HG02642 (cell line): ENCODE results near the gene MMP23B.

Experiments used
- ATAC-seq: cut with Tn5 transposase; IDR thresholded peaks from one replicate; pipeline ENCODE4 v1.9.1; 2021; ENCODE audit warnings: mild to moderate bottlenecking; ENCODE audit not compliant: unreplicated experiment, poor library complexity

MMP23B gene

DNA sequence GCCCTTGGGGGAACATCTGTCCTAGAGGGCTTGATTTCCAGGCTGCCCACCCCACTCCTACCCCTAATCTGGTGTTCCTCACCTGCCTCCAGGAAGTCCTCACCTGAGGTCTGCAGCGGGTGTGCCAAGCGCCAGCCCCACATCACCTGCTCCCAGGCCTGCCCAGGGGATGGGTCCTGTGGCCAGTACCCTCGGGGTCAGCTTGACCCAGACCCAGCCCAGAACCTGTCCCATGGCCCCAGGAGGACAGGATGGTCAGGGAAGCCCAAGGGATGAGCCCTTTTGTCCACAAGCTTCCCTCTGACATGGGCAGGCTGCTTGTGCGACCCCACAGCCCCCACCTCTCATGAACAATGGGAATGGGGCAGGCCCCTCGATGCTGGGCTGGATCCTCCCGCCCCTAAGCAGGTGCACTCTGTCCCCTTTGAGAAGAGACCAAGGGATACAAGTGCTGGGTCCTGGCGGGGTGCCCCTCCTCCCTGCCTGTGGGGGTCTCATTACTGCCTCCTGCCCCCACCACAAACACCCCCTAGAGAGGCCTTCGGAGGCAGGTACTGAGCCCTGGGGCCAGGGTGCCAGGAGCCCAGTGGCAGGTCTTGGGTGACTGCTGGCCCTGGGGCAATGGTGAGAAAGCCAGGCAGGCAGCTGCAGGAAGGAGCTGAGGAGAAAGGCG is 13.4 kb upstream of the MMP23B start:
- ATAC-seq = no peak

DNA sequence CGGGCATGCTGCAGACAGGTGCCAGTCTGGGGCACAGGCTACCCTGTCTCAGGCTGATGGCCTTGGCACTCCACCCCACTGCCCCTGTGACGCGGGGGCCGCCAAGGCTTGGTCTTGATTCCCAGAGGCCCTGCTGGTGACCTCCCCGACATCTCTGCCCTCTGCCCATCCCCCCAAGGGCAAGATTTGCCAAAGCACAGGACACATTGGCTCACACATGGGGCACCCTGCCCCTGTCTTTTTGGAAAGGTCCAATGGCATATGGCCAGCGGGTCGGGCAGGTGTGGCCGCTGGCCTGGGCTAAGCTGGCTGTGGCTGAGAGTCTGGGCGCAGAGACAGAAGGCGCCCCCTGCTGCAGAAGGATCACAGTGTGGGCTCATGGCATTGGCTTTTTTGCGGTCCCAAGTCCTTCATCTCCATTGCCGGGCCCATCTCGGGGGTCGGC is 12.0 kb upstream of the MMP23B start:
- ATAC-seq = no peak

DNA sequence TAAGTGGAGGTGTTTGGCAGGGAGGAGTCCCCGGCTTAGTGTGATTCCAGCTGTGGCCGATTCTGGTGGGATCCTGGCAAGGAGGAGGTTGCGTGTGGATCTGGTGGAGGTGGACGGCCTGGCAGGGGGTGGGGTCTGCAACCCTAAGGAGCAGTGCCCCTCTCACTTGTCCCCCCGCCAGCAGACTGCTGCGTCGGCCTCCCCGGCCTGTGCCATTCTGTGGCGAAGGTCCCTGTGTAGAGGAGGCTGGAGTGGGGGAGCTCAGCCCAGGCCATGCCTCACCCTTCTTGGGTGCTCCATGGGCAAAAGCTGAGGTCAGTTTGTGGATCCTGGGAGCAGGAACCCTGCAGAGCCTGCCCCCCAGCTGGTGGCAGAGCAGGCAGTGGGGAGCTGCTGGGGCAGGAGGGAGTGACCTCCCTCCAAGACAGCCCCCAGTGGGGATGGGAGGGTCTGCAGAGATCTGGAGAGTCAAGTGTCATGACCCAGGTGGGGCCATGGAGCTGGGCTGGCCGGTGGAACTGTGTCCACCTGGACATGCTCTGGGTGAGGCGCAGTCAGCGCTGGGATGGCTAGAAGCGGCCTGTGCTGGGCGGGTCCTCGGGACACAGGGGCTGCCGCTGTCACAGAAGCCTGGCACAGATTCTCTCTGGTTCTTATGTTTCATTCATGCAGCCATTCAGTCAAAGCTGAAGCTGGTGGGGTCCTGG is 11.4 kb upstream of the MMP23B start:
- no peak for ATAC-seq

DNA sequence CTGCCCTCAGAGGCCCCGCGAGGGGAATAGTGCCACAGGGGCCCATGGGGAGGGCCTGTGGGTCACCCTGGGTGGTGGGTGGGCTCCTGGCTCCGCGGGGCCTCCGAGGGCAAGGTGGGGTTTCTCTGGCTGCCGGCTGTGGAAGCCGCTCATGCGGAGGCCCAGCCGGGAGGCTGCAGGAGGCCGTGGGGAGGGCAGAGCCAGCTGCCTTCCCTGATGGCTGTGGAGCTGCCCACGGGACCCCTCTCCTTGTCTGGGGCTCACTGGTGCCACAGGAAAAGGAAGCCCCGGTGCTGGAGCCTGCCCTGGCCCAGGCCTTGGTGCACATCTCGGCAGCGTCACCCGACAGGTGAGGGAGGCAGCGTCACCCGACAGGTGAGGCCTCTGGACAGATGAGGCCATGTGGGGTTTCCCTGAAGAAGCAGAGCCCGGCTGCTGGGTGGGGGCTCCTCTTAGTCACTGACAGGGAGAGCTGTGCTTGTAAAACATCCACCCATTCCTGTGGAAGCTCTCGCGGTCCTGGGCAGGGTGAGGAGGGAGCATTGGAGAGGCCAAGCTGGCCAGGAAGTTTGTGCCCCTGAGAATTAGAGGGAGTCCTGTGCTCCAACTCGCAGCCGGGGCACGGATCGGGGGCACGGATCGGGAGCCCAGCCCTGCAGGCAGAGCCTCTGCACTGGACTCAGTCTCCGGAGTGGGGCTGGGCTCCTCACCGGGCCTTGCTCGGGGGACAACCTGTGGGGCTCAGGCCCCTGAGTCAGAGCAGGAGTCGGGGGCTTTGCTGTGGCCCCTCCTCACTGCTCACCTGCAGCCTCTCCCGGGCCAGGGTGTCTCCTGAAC is 10.6 kb upstream of the MMP23B start:
- ATAC-seq = no peak

DNA sequence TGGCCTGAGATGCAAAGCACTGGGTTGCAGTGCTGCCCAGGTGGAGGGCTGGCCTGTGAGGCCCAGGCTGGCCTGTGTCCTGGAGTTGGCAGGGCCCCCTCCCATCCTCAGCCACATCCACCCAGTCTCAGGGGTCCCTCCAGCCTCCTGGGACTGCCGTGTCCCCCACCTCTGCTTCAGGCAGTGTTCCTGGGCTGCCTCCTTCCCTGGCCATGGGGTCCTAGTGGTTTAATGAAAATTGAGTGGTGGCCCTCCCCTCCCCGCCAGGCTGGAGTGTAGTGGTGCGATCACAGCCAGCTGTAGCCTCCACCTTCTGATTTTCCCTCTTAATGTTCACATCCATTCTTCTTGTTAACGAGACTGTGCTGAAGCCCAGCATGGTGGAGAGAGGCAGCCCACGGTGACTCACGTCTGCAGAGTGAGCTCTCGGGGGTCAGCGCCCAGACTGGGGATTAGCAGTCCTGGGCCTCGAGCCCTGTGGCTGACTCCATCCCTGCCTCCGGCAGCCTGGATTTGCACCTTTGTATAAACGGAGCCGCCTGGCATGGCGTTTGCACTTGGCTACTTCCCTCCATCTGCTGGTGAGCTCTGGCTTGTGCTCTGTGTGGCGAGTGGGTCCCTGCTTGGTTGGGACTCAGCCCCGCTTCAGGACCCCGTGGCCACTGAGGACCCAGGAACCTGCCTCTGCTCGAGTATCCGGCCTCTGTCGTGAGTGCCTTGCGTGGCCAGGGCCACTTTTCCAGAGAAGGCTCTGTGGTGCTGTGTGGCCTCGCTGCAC is 9.8 kb upstream of the MMP23B start:
- no peak for ATAC-seq

DNA sequence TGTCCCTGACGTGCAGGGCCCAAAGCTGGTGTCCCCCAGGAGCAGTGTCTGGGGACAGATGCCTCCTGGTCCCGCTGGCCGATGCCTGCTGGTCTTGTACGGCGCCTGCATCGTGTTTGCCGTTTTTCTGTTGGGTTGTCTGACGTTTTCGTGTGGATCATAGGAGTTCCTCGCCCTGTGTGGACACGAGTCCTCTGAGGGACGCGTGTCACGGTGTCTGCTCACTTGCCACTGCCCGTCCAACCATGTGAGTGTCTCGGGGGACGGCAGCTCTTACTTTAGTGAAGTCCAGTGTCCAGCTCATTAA is 9.2 kb upstream of the MMP23B start:
- no peak for ATAC-seq

DNA sequence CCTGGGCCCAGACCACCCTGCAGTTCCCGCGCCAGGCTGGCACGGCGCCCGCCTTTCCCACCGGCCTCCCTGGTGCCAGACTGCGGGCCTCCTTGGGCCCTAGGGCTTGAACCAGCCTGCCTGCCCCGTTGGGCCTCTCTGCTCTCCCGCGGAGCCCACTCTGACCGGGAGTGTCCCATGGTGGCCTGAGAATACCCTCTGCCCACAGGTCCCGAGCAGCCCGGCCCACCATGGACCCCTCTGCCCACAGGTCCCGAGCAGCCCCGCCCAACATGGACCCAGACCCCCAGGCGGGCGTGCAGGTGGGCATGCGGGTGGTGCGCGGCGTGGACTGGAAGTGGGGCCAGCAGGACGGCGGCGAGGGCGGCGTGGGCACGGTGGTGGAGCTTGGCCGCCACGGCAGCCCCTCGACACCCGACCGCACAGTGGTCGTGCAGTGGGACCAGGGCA is 8.8 kb upstream of the MMP23B start:
- no peak for ATAC-seq

DNA sequence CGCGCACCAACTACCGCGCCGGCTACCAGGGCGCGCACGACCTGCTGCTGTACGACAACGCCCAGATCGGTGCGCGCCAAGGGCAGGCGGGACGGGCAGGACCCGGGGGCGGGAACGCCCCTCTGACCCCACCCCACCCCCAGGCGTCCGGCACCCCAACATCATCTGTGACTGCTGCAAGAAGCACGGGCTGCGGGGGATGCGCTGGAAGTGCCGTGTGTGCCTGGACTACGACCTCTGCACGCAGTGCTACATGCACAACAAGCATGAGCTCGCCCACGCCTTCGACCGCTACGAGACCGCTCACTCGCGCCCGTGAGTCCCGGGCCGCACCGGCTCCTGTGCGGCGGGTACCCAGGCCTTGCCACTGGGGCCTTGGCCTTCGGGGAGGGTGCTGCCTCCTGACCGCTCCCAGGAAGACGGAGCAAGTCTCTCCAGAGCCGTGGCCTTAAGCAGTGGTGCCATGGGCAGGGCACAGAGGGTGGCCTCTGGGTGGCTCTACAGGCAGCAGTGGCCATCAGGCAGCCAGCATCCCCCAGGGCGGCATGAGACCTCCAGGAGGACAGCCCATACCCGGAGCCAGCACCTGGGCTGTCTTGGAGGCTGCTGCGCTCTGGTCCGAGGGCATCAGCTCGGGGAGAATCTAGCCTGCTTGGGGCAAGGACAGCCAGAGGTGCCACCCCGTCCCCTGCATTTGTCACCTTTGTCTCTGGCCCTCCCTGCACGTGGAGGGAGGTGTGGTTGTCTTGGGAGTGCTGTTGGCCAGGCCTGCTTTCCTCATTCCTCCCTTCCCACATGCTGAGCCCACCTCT is 8.1 kb upstream of the MMP23B start:
- ATAC-seq = no peak

DNA sequence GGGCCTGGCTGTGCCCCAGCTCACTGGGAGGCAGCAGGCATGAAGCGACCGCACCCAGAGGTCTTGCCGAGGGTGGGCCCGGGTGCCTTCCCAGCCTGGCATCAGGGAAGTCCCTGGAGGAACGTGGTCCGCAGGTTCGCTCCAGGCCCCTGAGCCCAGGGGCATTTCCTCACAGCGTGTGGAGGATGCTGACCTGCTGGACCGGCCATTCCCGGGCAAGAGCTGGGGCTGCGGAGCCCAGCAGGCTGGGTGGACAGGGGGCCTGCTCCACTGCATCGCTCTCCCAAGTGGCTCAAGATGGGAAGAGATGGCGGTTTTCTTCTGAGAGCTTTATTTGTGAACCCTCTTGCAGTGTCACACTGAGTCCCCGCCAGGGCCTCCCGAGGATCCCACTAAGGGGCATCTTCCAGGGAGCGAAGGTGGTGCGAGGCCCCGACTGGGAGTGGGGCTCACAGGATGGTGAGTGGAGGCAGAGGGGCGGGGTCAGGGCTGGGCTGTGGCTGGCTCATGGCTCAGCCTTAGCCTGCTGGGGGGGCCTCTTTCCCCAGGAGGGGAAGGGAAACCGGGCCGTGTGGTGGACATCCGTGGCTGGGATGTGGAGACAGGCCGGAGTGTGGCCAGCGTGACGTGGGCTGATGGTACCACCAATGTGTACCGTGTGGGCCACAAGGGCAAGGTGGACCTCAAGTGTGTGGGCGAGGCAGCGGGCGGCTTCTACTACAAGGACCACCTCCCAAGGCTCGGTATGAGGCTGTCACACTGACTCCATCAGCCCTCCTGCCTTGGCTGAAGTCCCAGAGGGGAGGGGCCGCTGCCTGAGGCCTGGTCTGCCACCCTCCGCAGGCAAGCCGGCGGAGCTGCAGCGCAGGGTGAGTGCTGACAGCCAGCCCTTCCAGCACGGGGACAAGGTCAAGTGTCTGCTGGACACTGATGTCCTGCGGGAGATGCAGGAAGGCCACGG is 7.2 kb upstream of the MMP23B start:
- ATAC-seq = no peak

DNA sequence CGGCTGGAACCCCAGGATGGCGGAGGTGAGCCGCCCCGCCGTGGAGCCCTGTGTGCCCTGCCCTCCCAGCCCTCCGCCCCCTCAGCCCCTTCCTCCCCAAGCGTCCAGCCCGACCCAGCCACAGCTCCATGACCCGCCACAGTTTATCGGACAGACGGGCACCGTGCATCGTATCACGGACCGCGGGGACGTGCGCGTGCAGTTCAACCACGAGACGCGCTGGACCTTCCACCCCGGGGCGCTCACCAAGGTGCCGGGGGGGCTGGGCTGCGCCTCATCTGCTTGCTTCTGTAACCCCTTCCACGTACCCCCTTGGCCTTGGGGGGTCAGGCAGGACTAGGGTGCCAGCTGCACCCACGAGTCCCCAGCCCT is 6.6 kb upstream of the MMP23B start:
- ATAC-seq = no peak

DNA sequence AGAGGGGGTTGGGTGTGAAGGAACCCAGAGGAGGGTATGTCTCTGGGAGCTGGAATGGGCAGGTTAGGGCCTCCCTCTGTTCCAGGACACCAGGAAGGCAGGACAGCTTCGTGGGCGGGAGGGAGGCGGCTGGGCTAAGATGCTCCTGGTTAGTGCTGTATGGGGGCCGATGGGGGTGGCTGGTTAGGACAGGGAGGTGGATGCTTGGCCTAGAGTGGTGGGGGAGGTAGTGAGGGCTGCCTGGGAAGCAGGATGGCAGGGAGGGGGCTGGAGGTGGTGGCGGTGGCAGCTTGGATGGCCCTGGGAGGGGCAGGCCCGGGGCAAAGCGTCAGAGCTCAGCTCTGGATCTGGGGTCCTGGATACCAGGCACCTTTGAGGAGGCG is 6.2 kb upstream of the MMP23B start:
- ATAC-seq = no peak

DNA sequence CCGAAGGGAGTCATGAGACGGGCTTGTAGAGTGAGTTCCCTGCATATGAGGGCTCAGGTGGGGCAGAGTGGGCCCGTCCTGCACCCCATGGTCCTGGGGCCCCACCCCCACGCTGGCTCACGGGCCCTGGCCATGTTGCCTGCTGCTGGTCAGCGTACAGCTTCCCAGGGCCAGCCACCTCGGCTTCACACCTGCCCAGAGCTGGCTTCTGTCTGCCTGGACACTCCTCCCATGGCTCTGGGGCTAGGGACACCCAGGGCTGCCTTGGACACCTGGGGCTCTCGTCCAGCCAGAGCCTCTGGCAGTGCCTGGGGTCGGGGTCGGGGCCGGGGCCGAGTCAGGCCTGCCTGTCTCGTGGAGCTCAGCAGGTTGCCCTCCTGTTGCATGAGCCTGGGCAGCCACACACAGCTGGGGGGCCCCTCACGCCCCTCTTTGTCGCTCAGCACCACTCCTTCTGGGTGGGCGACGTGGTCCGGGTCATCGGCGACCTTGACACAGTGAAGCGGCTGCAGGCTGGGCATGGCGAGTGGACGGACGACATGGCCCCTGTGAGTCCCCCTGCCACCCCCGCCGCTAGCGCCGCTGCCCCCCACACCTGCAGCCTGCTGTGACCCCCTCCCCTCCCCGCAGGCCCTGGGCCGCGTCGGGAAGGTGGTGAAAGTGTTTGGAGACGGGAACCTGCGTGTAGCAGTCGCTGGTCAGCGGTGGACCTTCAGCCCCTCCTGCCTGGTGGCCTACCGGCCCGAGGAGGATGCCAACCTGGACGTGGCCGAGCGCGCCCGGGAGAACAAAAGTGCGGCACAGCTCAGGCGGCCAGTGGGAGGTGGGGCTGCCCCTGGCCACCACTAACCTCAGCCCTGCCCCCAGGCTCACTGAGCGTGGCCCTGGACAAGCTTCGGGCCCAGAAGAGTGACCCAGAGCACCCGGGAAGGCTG is 5.5 kb upstream of the MMP23B start:
- ATAC-seq = no peak

DNA sequence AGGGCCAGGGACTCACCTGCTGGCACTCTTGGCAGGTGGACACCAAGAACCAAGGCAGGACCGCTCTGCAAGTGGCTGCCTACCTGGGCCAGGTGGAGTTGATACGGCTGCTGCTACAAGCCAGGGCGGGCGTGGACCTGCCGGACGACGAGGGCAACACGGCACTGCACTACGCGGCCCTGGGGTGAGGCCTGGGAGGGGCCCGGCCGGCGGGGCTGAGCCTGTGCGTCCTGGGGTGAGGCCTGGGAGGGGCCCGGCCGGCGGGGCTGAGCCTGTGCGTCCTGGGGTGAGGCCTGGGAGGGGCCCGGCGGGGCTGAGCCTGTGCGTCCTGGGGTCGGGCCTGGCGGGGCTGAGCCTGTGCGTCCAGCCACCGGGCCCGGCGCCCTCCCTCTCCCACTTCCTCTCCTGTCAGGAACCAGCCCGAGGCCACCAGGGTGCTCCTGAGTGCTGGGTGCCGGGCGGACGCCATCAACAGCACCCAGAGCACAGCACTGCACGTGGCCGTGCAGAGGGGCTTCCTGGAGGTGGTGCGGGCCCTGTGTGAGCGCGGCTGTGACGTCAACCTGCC is 4.6 kb upstream of the MMP23B start:
- no peak for ATAC-seq

DNA sequence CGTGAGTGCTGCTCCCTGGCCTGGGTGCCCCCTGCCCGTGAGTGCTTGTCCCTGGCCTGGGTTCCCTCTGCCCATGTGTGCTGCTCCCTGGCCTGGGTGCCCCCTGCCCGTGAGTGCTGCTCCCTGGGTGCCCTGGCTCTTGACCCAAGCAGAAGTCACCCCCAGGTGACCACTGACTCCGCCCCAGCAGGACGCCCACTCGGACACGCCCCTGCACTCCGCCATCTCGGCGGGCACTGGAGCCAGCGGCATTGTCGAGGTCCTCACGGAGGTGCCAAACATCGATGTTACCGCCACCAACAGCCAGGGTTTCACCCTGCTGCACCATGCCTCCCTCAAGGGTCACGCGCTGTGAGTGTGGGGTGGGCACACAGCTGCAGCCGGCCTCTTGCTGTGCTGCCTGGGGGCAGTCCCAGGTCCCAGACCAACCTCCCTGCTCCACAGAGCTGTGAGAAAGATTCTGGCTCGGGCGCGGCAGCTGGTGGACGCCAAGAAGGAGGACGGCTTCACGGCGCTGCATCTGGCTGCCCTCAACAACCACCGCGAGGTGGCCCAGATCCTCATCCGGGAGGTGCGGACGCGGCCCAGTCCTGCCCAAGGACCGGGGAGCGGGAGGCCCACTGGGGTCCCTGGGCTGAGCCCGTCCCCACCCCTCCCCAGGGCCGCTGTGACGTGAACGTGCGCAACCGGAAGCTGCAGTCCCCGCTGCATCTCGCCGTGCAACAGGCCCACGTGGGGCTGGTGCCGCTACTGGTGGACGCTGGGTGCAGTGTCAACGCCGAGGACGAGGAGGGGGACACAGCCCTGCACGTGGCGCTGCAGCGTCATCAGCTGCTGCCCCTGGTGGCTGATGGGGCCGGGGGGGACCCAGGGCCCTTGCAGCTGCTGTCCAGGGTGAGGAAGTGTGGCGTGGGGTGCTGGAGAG is 3.9 kb upstream of the MMP23B start:
- no peak for ATAC-seq

DNA sequence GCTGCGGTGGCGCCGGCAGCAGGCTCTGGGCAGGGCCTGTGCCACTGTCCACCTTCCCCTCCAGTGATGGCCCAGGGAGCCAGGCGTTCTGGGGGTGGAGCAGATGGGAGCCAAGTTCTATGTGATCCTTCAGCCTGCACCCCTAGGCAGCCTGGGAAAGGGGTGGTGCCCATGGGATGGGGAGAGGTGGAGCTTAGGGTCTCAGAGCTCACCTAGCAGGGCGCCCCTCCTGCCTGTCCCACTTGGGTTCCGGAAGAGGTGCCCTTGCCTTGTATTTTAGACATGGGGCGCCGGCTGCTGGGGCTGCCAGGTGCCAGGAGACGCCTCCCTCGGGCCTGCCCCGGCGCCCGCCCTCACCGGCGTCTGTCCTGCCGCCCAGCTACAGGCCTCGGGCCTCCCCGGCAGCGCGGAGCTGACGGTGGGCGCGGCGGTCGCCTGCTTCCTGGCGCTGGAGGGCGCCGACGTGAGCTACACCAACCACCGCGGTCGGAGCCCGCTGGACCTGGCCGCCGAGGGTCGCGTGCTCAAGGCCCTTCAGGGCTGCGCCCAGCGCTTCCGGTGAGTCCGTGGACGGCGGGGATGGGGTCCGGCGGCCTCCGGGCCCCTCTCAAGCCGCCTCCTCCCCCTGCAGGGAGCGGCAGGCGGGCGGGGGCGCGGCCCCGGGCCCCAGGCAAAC is 3.1 kb upstream of the MMP23B start:
- ATAC-seq = no peak
